Neutrophil (primary cell): Measurements from ENCODE around the gene SIGMAR1.
A peak's percentile ranks its signal among the peaks of the same experiment; 100 is the strongest.

Experiments used
- H3K27ac ChIP-seq: fragments of 200-600 bp; sonication (generic); 2 replicates; pipeline ENCODE4 v1.5.1; 2016; ENCODE audit warnings: mild to moderate bottlenecking, moderate library complexity
- H3K27me3 ChIP-seq: fragments of 200-600 bp; sonication (generic); 2 replicates; pipeline ENCODE4 v1.6.0; 2016; ENCODE audit warnings: mild to moderate bottlenecking
- H3K36me3 ChIP-seq: fragments of 200-600 bp; sonication (generic); 2 replicates; pipeline ENCODE4 v1.5.1; 2017
- H3K4me1 ChIP-seq, 2 experiments: fragments of 200-600 bp in 1 of 2; sonication (generic) in 1 of 2; 1 replicate in 1 of 2; 2 replicates in 1 of 2; pipeline versions ENCODE4 v1.5.1 to v1.6.1; 2013 to 2016; ENCODE audit warnings: low read depth in 1 of 2, low read length in 1 of 2, mild to moderate bottlenecking in 1 of 2, moderate library complexity in 1 of 2; ENCODE audit not compliant: control insufficient read depth in 1 of 2, insufficient read depth in 1 of 2
- H3K4me3 ChIP-seq, 2 experiments: fragments of 200-600 bp in 1 of 2; sonication (generic) in 1 of 2; 1 replicate in 1 of 2; 2 replicates in 1 of 2; pipeline ENCODE4 v1.5.1; 2013 to 2016; ENCODE audit warnings: low read depth in 1 of 2, low read length in 1 of 2, mild to moderate bottlenecking in 1 of 2, moderate library complexity in 1 of 2
- H3K9me3 ChIP-seq: fragments of 200-600 bp; sonication (generic); 2 replicates; pipeline ENCODE4 v1.5.1; 2016
- TF ChIP-seq, protein P1 (sequence below): fragments of 200-600 bp; sonication (generic); IDR thresholded peaks from 2 replicates; pipeline ENCODE4 v1.5.1; 2016; ENCODE audit warnings: antibody characterized with exemption

Gene SIGMAR1

DNA sequence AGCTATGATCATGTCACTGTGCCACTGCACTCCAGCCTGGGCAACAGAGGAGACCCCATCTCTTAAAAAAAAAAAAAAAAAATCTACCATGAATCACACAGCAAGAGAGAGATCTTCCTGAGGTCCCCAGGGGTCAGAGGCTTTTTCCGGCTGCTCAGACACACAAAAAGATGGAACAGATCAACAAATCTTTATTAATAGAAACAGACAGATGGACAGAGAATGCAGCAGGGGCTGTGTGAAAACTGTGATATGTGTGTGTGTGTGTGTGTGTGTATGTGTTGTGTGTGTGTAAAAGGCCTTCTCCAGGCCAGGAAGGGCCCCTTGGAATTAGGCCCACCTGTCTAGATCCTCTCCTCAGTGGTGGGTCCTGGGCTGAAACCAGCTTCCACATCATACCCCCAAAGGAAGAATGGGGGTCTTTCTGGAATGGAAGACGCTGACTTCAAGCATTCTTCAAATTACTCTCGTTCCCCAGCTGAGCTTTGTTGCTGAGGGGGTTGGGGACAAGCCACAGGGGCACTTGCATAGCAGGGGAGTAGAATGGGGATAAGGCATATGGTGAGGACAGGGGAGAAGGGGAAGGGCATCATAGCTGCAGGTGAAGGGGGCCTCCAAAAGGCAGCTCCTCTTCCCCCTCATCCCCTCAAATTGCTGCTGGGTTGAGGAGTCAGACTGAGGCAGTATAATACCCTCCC lies 2.9 kb downstream of the SIGMAR1 start:
- TF ChIP-seq, protein P1, sequence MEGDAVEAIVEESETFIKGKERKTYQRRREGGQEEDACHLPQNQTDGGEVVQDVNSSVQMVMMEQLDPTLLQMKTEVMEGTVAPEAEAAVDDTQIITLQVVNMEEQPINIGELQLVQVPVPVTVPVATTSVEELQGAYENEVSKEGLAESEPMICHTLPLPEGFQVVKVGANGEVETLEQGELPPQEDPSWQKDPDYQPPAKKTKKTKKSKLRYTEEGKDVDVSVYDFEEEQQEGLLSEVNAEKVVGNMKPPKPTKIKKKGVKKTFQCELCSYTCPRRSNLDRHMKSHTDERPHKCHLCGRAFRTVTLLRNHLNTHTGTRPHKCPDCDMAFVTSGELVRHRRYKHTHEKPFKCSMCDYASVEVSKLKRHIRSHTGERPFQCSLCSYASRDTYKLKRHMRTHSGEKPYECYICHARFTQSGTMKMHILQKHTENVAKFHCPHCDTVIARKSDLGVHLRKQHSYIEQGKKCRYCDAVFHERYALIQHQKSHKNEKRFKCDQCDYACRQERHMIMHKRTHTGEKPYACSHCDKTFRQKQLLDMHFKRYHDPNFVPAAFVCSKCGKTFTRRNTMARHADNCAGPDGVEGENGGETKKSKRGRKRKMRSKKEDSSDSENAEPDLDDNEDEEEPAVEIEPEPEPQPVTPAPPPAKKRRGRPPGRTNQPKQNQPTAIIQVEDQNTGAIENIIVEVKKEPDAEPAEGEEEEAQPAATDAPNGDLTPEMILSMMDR = no peak
- no peaks in the 10 kb centered on the region for H3K36me3 ChIP-seq

DNA sequence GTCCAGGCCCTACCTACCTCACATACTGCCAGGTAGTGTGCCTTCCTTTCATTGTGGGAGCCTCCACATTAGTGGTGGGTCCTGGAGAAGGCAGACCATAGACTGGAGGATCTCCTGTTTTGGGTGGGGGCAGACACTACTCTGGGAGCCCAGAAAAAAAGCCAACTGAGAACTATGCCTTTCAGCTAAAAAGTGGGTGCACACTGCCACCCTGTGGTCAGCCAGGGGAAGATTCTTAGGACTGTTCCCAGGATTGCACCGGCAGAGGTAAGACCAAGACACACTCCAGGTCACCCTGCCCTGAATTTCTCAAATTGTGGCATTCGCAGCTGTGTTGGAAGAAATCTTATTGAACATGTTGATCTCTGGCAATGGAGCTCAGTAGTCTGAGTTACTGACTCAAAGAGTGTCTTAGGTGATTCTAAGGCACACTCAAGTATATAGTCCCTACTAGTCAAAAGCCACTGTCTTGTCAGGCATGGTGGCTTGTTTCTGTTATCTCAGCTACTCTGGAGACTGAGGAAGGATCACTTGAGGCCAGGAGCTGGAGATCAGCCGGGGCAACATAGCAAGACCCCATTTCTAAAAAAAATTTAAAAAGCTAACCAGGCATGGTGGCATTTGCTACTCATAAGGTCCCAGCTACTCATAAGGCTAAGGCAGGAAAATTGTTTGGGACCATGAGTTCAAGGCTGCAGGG lies 3.6 kb downstream of the SIGMAR1 start:
- H3K4me1 ChIP-seq = peaks cover 17 to 23% of the 10 kb centered on the region in 2 experiments

More for the DNA sequence above, 2.9 kb downstream of the SIGMAR1 start:
- peaks cover 35% of the 10 kb centered on the region for H3K27me3 ChIP-seq
- H3K4me3 ChIP-seq = no peak overlapping the region
- no peaks in the 10 kb centered on the region for H3K9me3 ChIP-seq
- H3K4me1 ChIP-seq = peaks cover 17 to 19% of the 10 kb centered on the region in 2 experiments
- no peak overlapping the region for H3K27ac ChIP-seq

DNA sequence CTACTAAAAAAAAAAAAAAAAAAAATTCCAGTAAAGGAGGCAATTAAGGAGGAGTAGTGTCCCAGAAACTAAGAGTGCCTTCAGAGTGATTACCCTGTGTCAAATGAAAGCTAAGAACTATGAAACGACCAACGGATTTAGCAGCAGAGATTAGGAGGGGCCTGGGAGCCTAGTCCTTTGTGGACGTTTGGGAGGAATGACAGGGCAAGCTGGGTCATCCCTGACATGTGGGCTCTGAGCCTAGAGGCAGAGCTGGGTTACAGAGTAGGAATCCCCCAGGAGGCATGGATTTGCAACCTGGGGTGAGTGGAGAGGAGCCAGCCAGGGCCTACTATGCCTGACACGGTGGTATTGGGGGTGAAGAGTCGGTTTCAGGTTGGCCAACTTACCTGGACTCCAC lies 4.4 kb downstream of the SIGMAR1 start:
- Histone ChIP-seq H3K27ac (no peak overlapping the region), H3K9me3 (no peaks in the 10 kb centered on the region), H3K27me3 (peaks cover 50% of the 10 kb centered on the region), H3K4me1 (peaks cover 18 to 25% of the 10 kb centered on the region in 2 experiments), H3K4me3 (no peak overlapping the region), H3K36me3 (no peaks in the 10 kb centered on the region)
- TF ChIP-seq, protein P1 = no peak

More for the DNA sequence above, 3.6 kb downstream of the SIGMAR1 start:
- H3K27me3 ChIP-seq = peaks cover 42% of the 10 kb centered on the region
- H3K27ac ChIP-seq = no peak overlapping the region
- TF ChIP-seq, protein P1 = peak; percentile 88
- no peaks in the 10 kb centered on the region for H3K36me3 ChIP-seq
- H3K9me3 ChIP-seq = no peaks in the 10 kb centered on the region
- no peak overlapping the region for H3K4me3 ChIP-seq

DNA sequence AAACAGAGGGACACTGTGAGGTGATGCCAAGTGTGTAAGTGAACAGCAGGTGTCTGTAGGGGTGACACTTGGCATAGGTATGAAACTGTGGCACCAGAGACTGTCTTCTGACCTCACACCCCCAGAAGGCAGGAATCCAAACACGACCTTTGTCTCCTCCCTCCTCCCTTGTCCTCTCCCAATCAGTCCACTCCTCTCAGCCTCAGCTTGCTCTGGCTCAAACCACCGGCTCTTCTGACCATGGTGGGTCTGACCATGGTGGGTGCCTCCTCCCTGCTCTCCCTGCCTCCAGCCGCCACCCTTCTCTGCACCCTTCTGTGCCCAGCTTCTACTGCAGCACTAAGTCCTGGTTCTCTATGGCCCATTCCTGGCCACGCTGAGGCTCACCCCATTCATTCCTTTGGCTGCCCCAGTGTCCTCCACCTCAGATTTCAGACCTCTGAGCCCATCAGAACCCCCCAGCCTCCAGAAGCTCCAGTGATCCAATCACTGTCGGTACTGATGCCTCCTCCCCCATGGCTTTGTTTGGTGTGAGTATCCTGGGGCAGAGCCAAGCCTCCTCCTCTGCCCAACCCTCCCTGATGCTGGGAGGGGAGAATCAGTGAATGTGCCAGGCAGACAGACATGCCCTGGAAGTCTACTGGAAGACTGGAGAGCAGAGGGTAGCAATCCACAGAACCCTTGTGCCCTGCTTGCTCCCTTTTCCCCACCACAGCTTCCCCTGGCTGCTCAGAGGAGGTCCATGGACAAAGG lies 7.0 kb downstream of the SIGMAR1 start:
- Histone ChIP-seq H3K27me3 (peaks cover 72% of the 10 kb centered on the region), H3K4me3 (no peak overlapping the region), H3K27ac (no peak overlapping the region)

DNA sequence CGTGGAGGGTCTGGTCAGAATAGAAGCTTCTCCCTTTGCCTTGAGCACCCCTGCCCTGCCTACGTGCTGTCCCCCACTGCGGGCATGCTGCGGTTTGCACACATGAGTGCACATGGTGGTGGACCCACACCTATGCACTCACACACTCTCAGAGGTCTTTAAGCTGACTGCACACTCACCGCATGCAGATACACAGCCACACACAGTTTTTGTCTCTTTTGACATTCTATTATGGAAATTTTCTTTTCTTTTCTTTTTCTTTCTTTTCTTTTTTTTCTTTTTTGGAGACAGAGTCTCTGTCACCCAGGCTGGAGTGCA lies 8.1 kb downstream of the SIGMAR1 start:
- H3K27ac ChIP-seq = no peak overlapping the region
- H3K36me3 ChIP-seq = no peaks in the 10 kb centered on the region
- no peak overlapping the region for H3K4me3 ChIP-seq
- H3K27me3 ChIP-seq = peaks cover 84% of the 10 kb centered on the region
- TF ChIP-seq, protein P1 = no peak
- no peaks in the 10 kb centered on the region for H3K9me3 ChIP-seq
- H3K4me1 ChIP-seq = peaks cover 5 to 10% of the 10 kb centered on the region in 2 experiments

More for the DNA sequence above, 7.0 kb downstream of the SIGMAR1 start:
- Histone ChIP-seq H3K9me3 (no peaks in the 10 kb centered on the region), H3K4me1 (peaks cover 5 to 10% of the 10 kb centered on the region in 2 experiments), H3K36me3 (no peaks in the 10 kb centered on the region)
- TF ChIP-seq, protein P1 = no peak
